ENCODE measurements around the gene MYOF. TPM values are rescaled to one million over a fixed set of nuclear protein-coding genes. Genes with fewer than 3 reads are reported as not detected.

The MYOF gene
- total and polyA plus RNA-seq, 2 of the 8 experiments (the other 6 are each of a cell fraction or from before 2014, with no cell fraction given), result 0.98 to 2.3 TPM

DNA sequence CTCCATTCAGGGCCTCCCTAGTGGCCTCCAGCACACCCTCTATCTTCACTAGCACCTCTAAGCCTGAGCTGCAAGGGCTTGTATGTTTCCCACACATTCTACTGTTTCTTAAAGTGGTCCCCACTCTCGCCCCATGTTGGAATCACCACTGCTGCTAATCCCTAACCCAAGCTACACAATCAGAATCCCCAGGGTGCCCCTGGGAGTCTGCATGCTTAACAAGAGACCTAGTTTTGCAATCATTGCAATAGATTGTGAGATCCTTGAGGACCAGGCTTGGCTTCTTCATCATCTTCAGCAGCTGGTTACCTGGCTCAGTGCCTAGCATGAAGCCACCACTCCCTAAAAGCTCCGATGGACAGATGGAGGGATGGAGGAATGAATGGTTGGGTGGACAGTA is 113.9 kb downstream of the MYOF start (continued):
- TF ChIP-seq TCF12 (IDR thresholded peaks at IDR 0.05; ENCODE audit: low read depth, low read length), result no peak
- no peak for TF ChIP-seq ATF2 (IDR thresholded peaks at IDR 0.05; ENCODE audit: low read length)
- no peak for TF ChIP-seq MAFK (IDR thresholded peaks at IDR 0.05; ENCODE audit: low read depth, low read length)
- no peak for TF ChIP-seq ASH2L (IDR thresholded peaks at IDR 0.05; ENCODE audit: low read length)
- no peak for TF ChIP-seq BCL11A (IDR thresholded peaks at IDR 0.05; ENCODE audit: low read depth in 2 of 2, low read length in 2 of 2)
- no peak for TF ChIP-seq SP2 (IDR thresholded peaks at IDR 0.05; ENCODE audit: low read length)
- TF ChIP-seq SP4 (IDR thresholded peaks at IDR 0.05; ENCODE audit: low read length), result no peak
